ENCODE measurements around the gene DNAL4.
"Not testable (repeated sequence)": the region's sequence is repeated elsewhere in the genome, so short reads cannot be mapped to it uniquely, and the experiment has no call there.

The DNAL4 gene

DNA sequence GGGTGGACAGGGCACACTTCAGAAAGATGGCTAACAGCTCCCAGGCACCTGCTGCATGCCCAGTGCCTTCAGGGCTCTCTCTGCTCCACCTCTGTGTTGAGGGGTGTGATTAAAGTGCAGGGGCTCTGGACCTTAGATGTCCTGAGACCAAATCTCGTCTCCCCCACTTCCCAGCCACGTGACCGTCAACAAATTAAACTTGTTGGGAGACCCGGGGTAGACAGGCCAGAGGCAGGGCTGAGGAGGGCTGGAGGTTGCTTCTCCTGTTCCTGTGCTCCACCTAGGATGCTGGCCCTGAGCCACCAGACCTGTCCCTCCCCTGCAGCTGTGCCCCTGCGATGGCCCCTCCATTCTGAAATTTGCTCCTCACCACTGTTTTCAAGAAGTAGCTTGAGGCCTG lies 32.9 kb upstream of the DNAL4 start:
- DNase-seq: no peak

DNA sequence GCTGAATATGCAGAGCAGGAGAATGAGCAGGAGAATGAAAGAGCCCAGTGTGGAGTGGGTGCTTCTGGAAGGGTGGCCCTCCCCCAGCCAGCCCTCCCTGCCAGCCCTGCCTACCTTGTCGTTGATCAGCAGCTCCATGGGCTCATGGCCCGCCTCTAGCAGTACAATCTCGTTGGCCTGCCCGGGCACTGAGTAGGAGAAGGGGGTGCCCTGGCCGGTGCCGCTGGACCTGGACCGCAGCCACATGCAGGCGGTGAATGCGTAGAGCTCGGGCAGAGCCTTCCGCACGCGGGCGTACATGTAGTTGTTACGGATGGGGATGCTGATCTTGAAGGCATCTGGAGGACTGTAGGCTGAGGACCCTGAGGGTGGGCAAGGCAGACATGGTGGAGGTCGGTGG lies 32.4 kb upstream of the DNAL4 start:
- DNase-seq: no peak

DNA sequence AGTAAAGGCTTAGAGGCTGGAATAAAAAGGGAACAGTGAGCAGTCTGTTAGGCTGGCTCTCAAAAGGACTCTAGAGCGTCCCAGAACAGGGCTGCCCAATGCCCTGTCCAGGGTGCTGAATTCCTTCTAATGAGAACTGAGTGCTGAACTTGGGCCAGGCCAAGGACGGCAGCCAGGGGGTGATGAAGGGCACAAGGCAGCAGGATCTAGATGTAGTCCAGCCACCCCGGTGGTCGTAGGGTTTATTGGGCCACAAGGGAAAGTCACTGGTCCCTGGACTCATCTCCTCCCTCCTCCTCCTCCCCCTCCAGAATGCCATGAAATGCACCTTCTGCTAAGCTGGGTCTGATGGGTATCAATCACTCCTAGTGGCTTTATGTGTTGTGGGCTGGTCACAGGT lies 30.6 kb upstream of the DNAL4 start:
- peak; percentile 44 to 47 for DNase-seq

DNA sequence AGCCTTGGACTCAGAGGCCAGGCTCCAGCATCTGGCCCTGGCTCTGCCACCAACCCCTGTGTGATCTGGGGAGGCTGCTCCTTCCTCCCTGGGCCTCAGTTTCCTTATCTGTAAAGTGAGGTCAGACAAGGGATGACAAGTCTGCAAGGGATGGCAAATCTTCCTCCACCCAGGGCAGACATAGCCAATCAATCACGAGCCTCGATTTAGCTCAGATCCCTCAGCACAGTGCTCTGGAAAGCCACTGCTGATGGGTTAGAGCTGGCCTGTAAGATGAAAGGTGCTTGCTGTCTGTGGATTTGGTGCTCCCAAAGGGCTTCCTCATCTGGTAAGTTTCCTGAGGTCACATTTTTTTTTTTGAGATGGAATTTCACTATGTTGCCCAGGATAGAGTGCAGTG lies 29.7 kb upstream of the DNAL4 start:
- no peak for DNase-seq

DNA sequence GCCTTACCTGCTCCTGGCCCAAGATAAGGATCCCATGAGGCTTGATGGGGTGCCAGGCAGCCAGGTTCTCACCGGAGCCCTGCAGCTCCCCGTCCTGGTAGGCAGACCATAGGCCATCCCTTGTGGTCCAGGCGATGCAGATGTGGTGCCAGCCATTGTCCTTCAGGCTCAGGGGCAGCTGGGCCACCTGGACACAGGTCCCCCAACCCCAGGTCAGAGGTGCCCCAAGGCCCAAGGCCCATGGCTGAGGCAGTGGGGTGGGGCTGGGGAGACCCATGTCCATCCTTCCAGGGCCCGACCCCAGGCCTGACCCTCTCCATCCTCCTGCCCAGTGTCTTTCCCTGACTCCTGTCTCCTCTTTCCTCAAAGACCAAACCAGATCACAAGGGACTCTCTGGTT lies 29.1 kb upstream of the DNAL4 start:
- DNase-seq: no peak

DNA sequence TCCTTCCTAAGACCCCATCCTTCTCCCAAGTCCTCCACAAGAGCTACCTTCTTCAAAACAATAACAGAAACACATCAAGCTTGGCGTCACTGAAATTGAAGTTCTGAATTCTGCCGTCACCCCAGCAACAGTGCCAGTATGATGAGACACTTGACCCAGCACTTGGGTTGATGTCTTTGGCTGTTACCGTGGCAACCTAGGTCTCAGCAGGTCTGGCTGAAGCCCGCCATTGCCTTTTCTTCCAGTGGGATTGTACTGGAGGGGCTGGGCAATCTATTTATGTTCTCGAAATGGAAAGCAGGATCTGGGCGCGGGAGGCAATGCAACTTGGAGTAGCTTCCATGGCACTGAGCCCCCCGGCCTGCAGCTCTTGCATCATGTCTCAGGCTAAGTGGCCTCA lies 26.1 kb upstream of the DNAL4 start:
- no peak for DNase-seq

DNA sequence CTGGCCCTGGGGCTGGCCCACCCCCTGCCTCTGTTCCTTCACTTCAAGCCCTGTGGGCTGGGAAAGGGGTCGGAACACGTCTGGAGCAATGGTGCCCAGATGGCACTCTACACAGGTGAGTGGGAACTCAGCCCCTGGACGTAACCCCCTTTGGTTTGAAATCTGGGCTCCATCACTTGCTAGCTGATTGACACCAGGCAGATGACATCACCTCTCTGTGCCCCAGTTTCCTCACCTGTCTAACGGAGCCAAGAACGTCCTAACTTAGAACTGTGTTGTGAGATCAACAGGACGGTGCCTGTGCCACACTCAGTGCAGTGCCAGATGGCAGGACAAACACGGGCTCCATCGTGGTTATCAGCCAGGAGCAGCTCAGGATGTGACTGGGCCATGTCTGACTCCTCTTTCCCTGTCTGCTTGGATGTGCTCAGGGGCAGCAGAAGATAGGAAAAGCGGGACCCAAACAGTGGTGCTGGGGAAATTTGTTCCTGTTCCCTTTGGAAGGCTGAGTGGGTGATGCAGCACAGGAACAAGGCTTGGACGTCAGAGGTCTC lies 25.5 kb upstream of the DNAL4 start:
- DNase-seq: no peak

DNA sequence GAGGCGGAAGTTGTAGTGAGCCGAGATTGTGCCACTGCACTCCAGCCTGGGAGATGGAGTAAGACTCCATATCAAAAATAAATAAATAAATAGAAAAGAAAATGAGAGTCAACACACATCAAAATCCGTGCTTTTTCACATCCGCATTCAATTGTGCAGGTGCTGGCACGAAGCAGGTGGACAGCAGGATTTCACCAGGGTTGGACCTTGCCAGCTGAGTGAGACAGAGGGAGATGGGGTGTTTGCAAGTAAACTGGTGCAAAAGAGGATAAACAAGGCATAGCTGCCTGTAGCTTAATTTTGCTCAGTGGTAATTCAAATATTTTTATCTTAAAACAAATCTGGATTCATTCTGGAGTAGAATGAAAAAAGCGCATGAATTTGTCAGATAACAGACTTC lies 23.3 kb upstream of the DNAL4 start:
- no peak for DNase-seq

DNA sequence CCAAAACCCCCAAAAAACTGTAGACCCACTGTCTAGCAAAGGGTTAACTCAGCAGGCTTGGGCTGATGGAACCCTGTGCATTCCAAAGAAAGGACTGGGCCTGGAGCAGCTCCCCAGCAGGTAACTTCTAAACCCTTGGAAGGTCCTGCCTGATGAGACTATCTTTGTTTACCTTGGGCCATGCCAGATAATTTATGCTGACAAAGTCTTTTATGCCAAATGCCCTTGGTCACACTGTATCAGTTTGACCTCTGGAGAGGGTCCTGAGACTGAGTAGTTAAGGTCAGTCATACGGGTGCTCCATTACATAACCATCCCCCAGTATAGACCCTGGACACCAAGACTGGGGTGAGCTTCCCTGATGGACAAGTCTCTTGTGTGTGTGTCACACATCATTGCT lies 21.9 kb upstream of the DNAL4 start:
- DNase-seq: no peak

DNA sequence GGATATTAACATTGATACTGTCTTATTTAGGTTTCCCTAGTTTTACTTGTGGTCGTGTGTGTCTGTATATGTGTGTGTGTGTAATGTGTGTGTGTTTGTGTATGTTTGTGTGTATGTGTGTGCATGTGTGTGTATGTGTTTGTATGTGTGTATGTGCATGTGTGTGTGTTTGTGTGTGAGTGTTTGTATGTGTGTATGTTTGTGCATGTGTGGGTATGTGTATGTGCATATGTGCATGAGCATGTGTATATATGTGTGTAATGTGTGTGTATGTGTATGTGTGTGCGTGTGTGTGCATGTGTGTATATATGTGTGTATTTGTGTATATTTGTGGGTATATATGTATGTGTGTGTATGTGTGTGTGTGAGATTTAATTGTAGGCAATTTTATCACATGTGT lies 17.3 kb upstream of the DNAL4 start:
- DNase-seq: no peak

DNA sequence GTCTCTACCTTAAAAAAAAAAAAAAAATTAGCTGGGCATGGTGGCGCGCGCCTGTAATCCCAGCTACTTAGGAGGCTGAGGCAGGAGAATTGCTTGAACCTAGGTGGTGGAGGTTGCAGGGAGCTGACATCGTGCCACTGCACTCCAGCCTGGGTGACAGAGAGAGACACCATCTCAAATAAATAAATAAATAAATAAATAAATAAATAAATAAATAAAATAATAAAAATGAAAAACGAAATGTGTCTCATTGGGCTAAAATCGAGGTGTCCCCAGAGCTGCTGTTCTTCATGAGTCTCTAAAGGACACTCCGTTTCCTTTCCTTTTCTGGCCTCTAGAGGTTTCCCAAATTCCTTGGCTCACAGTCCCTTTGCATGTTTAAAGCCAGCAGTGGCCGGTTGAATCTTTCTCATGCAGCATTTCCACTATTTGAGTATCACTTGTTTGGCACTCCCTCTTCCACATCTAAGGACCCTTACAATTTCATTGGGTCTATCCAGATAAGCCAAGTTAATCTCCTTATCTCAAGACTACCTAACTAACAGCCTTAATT lies 11.2 kb upstream of the DNAL4 start:
- not testable (repeated sequence) for DNase-seq

DNA sequence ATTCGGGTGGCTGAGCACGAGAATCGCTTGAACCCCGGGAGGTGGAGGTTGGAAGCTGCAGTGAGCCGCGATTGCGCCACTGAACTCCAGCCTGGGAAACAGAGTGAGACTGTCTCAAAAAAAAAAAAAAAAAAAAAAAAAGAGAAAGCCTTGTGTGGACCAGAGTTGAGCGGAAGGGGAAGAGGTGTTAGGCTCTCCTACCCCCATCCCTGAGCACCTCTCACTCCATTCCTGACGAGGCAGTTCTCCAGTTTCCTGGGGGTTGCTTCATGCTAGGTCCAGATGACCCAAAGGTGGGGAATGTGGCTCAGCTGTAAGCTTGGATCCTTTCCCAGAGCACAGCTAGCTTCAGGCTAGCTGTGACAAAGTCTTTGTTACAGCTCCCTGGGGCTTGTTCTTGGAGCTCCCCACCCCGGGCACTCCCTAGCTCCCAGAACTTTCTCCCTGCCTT lies 8.8 kb upstream of the DNAL4 start:
- no peak for DNase-seq

DNA sequence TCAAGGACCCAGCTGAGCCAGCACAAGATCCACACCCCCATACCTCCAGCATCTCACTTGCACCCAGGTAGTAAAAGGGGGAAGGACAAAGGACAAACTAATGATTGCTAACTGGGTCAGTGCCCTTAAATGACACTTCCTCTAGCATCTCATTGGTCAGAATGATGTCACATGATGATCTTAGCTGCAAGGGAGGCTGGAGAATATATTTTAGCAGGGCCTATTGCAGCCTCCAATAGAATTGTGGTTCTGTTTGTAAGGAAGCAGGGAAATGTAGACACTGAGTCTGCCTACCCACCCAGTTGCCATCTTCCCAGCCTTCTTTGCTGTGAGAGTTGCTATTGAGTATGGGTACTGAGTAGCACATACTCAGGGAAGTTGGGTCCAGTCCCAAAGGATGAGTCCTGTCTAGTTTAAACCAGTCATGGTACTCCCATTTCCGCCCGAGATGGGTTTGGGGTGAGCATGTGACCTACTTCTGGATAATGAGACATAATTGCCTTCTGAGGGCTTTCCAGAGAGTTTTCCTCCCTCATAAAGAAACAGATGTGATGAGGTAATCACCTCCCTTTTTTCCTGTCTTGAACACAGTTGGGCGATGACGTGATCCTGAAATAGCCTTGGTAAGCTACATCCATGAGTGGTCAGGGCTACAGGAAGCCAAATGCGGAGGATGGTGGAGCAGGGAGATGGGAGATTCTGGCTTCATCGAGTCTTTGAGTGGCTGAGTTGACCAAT lies 5.5 kb upstream of the DNAL4 start:
- DNase-seq: no peak

DNA sequence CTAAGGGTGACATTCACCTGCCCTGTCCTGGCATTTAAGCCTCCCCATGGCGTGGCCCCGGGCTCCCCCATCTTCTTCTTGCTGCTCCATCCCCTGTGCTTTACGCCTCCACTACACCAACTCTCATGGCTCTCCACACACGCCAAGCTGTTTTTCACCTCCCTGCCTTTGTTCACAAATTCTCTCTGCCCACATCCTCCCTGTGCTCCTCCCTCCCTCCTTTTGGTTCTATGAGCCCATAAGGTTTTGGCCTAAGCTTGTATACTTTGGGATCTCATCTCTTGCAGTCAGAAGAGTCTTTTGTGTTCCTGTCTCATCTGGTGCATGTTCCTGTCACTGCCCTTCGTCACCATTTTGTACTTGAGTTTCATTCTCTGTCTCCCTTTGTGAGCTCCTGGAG lies 4.6 kb upstream of the DNAL4 start:
- DNase-seq: no peak

DNA sequence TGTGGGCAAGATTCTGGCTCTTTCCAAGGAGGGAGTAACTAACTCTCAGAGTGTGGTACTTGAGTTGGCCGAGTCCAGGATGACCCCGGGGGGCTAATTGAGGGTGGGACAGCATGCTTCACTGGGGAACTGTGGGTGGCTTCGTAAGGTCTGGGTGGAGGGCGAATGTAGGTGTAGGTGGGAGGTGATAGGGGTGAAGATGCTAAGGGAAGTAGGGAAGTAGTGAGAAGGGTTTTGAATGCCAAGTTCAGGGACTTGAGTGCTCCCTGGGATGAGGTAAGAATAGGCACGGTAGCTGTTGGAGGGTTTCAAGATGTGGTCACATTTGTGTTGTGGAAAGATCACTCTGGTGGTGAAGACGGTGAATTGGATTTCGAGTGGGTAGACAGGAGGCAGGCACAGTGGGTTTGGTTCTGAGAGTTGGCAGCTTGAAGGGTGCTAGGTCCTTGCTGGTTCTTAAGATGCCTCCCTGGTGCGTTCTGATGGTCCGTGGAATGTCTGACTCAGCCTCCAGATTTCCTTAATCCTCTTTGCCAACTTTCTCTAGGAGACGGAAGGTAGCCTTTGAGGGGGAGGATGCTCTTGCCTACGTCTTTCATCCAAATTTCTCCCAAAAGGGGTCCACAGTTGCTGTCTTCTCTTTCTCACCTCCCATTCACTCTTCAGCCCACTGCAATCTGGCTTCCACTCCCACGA lies 2.5 kb upstream of the DNAL4 start:
- no peak for DNase-seq

DNA sequence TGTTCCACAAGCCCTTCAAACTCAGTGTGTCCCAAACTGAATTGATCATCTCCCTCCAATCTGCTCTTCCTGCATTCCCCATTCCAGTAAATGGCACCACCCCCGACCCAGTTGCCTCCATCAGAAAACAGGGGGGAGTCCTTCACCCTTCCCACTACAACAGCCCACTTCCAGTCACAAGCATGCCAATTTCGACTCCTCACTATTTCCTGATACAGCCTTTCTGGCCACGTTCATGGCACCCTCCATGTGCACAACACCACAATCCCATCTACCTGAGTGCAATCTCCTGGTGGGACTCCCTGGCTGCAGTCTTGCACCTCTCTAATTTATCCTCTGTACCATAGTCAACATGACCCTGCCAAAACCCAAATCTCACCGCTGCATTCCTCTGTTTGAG lies 1.6 kb upstream of the DNAL4 start:
- DNase-seq: no peak

DNA sequence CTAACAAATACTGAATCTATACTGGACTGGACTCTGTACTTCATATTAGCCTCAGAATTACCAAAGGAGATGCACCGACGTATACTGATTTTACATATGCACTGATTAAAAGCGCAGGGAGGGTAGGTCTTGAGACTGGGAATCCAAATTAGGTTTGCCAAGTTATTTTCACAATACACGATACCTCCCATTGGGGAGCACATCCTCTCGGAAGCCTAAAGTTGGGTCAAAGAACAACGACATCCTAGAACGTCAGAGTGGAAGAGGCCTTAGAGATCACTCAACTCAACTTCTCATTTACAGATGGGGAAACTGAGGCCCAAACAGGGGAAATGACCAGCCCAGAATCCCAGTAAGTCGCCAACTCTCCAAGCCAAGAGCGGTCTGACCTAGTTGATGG lies 626 bp downstream of the DNAL4 start:
- DNase-seq: no peak

DNA sequence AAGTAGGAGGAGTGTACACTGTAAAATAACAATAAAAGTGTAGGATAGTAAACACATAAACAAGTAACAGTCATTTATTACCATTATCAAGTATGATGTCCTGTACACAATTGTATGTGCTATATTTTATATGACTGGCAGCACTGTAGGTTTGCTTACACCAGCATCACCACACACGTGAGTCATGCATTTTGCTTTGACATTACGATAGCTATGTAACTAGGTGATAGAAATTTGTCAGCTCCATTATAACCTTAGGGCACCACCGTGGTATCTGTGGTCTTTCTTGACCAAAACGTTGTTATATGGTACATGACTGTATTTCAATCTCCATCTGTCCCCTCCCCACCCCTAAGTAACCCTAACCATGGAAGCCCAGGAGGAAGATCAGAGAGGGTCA lies 1.1 kb downstream of the DNAL4 start:
- peak in 1 of 2 donors; percentile 9 for DNase-seq

DNA sequence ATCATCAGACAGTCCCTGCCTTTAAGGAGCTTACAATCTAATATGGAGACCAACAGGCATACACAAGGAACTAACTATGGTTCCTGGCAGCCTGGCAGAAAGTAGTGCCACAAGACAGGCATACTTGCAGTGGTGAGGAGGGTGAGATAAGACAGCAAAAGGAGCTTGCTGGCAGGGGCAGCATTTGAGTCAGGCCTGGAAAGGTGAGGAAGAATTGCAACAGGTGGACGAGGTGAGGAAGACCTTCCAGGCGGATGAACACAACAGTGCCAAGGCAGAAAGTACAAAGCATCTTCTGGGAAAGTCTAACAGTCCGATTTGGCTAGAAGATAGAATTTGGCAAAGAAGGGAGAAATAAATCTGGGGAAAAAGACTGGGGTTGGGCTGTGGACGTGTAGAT lies 4.3 kb downstream of the DNAL4 start:
- no peak for DNase-seq

DNA sequence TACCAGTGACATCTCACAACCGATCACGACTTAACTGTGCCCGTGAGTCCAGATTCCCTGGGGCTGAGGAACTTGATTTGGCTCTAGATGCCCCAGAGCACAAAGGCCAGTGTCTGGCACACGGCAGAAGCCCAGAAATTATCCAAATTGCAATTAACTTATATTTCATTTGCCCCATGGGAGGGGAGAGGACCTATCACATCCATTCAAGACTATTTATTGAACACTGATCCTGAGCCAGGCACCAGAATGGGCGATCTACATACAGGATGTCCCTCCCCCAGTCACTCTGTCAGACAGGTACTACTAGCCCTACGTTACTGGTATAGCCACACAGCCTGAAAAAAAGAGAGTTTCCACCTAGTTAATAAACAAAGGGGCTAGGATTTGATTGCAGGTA lies 5.1 kb downstream of the DNAL4 start:
- DNase-seq: no peak

DNA sequence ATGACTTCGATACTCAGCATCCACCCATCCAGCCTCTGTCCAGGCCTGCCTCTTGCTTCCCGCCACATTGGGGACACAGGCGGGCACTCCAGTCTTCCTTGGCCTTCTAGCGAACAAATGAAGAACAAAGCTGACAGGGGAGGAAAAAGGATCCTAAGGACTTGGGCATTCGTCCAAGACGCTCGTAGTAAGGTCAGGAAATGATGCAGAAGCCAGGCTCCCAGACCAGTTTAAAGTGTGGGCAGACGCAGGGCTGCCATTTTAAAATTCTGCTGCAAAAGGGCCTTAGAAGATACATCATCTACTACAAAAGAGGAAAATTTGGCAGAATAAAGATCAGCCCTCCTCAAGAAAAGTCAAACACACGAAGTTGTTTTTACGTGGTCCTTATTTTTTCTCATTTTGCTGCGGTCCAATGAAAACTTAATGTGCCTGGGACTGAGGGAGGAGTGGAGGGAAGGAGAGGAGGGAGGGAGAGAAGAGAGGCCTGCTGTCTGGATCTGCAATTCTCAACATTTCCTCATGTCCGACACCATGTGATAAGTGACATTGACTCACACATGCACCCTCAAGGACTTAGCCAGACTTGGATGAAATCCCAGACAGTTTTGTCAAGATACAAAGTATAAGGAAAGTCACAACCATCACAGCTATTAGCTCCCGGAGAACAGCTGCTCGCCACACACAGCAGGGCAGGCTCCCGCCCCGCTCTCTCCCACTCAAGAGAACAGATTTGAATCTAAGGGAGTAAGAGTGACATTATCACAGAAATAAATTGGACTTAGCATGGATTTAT lies 5.7 kb downstream of the DNAL4 start:
- no peak for DNase-seq

DNA sequence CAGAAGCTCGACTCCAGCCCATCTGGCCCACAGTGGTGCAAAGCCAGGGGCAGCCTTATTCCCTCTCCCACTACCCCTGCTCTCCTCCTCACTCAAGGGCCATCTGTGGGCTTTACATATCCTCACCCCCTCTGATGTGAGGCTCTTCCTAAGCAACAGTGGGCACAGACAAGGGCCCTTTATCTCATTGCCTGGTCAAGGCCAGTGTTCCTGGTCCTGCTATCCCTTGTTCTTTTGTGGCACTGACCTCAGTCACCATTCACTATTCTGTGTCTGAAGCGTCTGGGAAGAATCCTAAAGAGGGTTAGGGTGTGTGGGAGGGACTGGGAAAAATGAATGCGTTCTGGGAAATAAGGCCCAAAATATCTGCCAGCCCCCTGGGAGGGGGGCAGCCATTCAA lies 7.3 kb downstream of the DNAL4 start:
- DNase-seq: no peak

DNA sequence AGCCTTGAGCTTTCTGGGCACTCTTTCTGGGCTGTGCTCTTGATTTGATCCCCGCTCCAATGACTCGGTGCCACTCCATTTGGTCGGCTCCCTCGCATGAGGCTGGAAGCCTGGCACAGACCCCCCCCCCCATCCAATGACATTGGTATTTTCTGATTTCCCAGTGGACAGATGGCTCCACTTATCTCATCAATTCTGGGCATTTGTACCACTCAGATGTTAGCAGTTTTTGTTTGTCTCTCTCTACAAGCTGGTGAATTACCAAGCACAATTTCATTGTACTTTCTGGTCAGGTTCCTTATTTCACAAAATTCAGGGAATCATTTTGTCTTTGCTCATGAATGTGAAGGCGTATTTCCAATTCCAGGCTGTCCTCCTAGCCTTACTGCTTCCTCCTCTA lies 9.1 kb downstream of the DNAL4 start:
- DNase-seq: no peak
